Muscle layer of duodenum (tissue), 2 donors: ENCODE measurements around the gene KRT86.
"Not testable (repeated sequence)": the region's sequence is repeated elsewhere in the genome, so short reads cannot be mapped to it uniquely, and the experiment has no call there.

Source experiments
- H3K27ac ChIP-seq: one replicate; pipeline ENCODE4 v1.7.0; 2013; ENCODE audit warnings: mild to moderate bottlenecking, low read length
- H3K27me3 ChIP-seq: one replicate; pipeline ENCODE4 v1.7.0; 2013; ENCODE audit warnings: low read depth, mild to moderate bottlenecking, control low read depth, low read length
- H3K36me3 ChIP-seq, 2 donors: one replicate each; pipeline ENCODE4 v1.7.0; 2013; ENCODE audit warnings: low read length in 2 of 2, control low read depth in 1 of 2, mild to moderate bottlenecking in 1 of 2; ENCODE audit not compliant: insufficient read depth in 2 of 2, control insufficient read depth in 1 of 2
- H3K4me1 ChIP-seq, 2 donors: one replicate each; pipeline ENCODE4 v1.7.0; 2013; ENCODE audit warnings: low read length in 2 of 2, mild to moderate bottlenecking in 2 of 2, control low read depth in 1 of 2, moderate library complexity in 1 of 2; ENCODE audit not compliant: insufficient read depth in 2 of 2, control insufficient read depth in 1 of 2
- H3K4me3 ChIP-seq, 2 donors: one replicate each; pipeline ENCODE4 v1.7.0; 2013; ENCODE audit warnings: low read length in 2 of 2, low read depth in 1 of 2, mild to moderate bottlenecking in 1 of 2
- H3K9me3 ChIP-seq, 2 donors: one replicate each; pipeline ENCODE4 v1.7.0; 2013; ENCODE audit warnings: low read length in 2 of 2, control low read depth in 1 of 2, mild to moderate bottlenecking in 1 of 2; ENCODE audit not compliant: control insufficient read depth in 1 of 2
- donor health status: healthy.

The KRT86 gene

GRCh38 chr12:52342781-52343490 lies 68.5 kb downstream of the KRT86 start:
- H3K27ac ChIP-seq = no peak overlapping the region
- H3K4me3 ChIP-seq = no peak overlapping the region
- H3K27me3 ChIP-seq = no peaks in the 10 kb centered on the region
- peaks cover 0 to 14% of the 10 kb centered on the region in 2 donors for H3K9me3 ChIP-seq
- no peaks in the 10 kb centered on the region for H3K4me1 ChIP-seq
- H3K36me3 ChIP-seq = no peaks in the 10 kb centered on the region

- no peaks in the 10 kb centered on the region for H3K36me3 ChIP-seq
- no peaks in the 10 kb centered on the region for H3K4me1 ChIP-seq
- no peak overlapping the region for H3K27ac ChIP-seq
- H3K4me3 ChIP-seq = no peak overlapping the region
- peaks cover 0 to 14% of the 10 kb centered on the region in 2 donors for H3K9me3 ChIP-seq
- H3K27me3 ChIP-seq = no peaks in the 10 kb centered on the region
Observed at GRCh38 chr12:52343550-52343949, 69.1 kb downstream of the KRT86 start.

- no peak overlapping the region for H3K4me3 ChIP-seq
- no peaks in the 10 kb centered on the region for H3K4me1 ChIP-seq
- no peaks in the 10 kb centered on the region for H3K36me3 ChIP-seq
- no peaks in the 10 kb centered on the region for H3K27me3 ChIP-seq
- H3K27ac ChIP-seq = no peak overlapping the region
- peaks cover 0 to 14% of the 10 kb centered on the region in 2 donors for H3K9me3 ChIP-seq
Observed at GRCh38 chr12:52344111-52344510, 69.7 kb downstream of the KRT86 start.

- peaks cover 0 to 14% of the 10 kb centered on the region in 2 donors for H3K9me3 ChIP-seq
- H3K36me3 ChIP-seq, H3K4me1 ChIP-seq, H3K27ac ChIP-seq, H3K4me3 ChIP-seq, H3K27me3 ChIP-seq: not testable (repeated sequence)
Observed at GRCh38 chr12:52345041-52345440, 70.6 kb downstream of the KRT86 start.

GRCh38 chr12:52346593-52346992 lies 72.1 kb downstream of the KRT86 start:
- H3K9me3 ChIP-seq = peaks cover 0 to 14% of the 10 kb centered on the region in 2 donors
- no peak overlapping the region for H3K27ac ChIP-seq
- H3K4me1 ChIP-seq = no peaks in the 10 kb centered on the region
- no peaks in the 10 kb centered on the region for H3K36me3 ChIP-seq
- no peak overlapping the region for H3K4me3 ChIP-seq
- no peaks in the 10 kb centered on the region for H3K27me3 ChIP-seq

GRCh38 chr12:52347016-52347415 lies 72.6 kb downstream of the KRT86 start:
- H3K4me1 ChIP-seq = no peaks in the 10 kb centered on the region
- peaks cover 0 to 14% of the 10 kb centered on the region in 2 donors for H3K9me3 ChIP-seq
- H3K4me3 ChIP-seq = no peak overlapping the region
- H3K27ac ChIP-seq = no peak overlapping the region
- H3K27me3 ChIP-seq = no peaks in the 10 kb centered on the region
- no peaks in the 10 kb centered on the region for H3K36me3 ChIP-seq

- Histone ChIP-seq H3K27me3 (no peaks in the 10 kb centered on the region), H3K4me3 (no peak overlapping the region), H3K36me3 (no peaks in the 10 kb centered on the region), H3K4me1 (no peaks in the 10 kb centered on the region), H3K27ac (no peak overlapping the region), H3K9me3 (peaks cover 0 to 14% of the 10 kb centered on the region in 2 donors)
Observed at GRCh38 chr12:52347551-52348510, 73.4 kb downstream of the KRT86 start.

- H3K4me1 ChIP-seq = no peaks in the 10 kb centered on the region
- H3K4me3 ChIP-seq = no peak overlapping the region
- H3K36me3 ChIP-seq = no peaks in the 10 kb centered on the region
- no peaks in the 10 kb centered on the region for H3K27me3 ChIP-seq
- no peak overlapping the region for H3K27ac ChIP-seq
- peaks cover 0 to under 1% of the 10 kb centered on the region in 2 donors for H3K9me3 ChIP-seq
Observed at GRCh38 chr12:52349196-52349595, 74.8 kb downstream of the KRT86 start.

- Histone ChIP-seq H3K36me3 (no peaks in the 10 kb centered on the region), H3K27me3 (no peaks in the 10 kb centered on the region), H3K9me3 (no peaks in the 10 kb centered on the region), H3K27ac (no peak overlapping the region), H3K4me1 (no peaks in the 10 kb centered on the region), H3K4me3 (no peak overlapping the region)
Observed at GRCh38 chr12:52350021-52350620, 75.7 kb downstream of the KRT86 start.

GRCh38 chr12:52350786-52351185 lies 76.3 kb downstream of the KRT86 start:
- no peaks in the 10 kb centered on the region for H3K36me3 ChIP-seq
- H3K4me1 ChIP-seq = no peaks in the 10 kb centered on the region
- H3K4me3 ChIP-seq = no peak overlapping the region
- H3K9me3 ChIP-seq = no peaks in the 10 kb centered on the region
- H3K27me3 ChIP-seq = no peaks in the 10 kb centered on the region
- H3K27ac ChIP-seq = no peak overlapping the region
